Measurements from ENCODE around the gene CHRNB2. TPM values are rescaled to one million over a fixed set of nuclear protein-coding genes. Genes with fewer than 3 reads are reported as not detected.

Gene CHRNB2
- total RNA-seq, 3 donors from 2014 or later: 0.17 to 0.92 (median 0.24) TPM

Other genes with a start within 250 kb of the CHRNB2 start
- gene AQP10, start 246.7 kb upstream of the CHRNB2 start, total RNA-seq: not detected
- 10 to 100 TPM in 2 of 3 donors, 1 to 10 TPM in 1; 3.8 to 36.1 (median 16.1) TPM for gene ATP8B2, start 242.3 kb upstream of the CHRNB2 start, total RNA-seq
- gene IL6R, start 162.4 kb upstream of the CHRNB2 start, total RNA-seq: 10 to 100 TPM; 31.8 to 43.9 (median 42.5) TPM
- 1 to 10 TPM in 1 of 3 donors, under 1 TPM in 2; 0.65 to 2.0 (median 0.72) TPM for gene TDRD10, start 65.6 kb upstream of the CHRNB2 start, total RNA-seq
- 1 to 10 TPM; 3.6 to 7.7 (median 6.0) TPM for gene SHE, start 65.4 kb upstream of the CHRNB2 start, total RNA-seq
- 10 to 100 TPM; 52.8 to 81.7 (median 81.0) TPM for gene UBE2Q1, start 9.1 kb upstream of the CHRNB2 start, total RNA-seq
- 100 to 1,000 TPM; 127 to 149 (median 137) TPM for gene ADAR, start 40.4 kb downstream of the CHRNB2 start, total RNA-seq